Measurements from ENCODE around the gene HDAC11. TPM values are rescaled to one million over a fixed set of nuclear protein-coding genes. Genes with fewer than 3 reads are reported as not detected.

Gene HDAC11
- total and polyA plus RNA-seq, 2 donors (not counting 1 experiment from before 2014, with no cell fraction given), result 5.2 to 23.1 TPM

- Histone ChIP-seq H3K27me3 (ENCODE audit: control insufficient read depth, insufficient read depth, low read length) (no peaks in the 10 kb centered on the region), H3K79me2 (ENCODE audit: control insufficient read depth, insufficient read depth, low read length) (no peaks in the 10 kb centered on the region), H3K36me3 (ENCODE audit: control insufficient read depth, insufficient read depth, low read length) (no peaks in the 10 kb centered on the region), H3K9ac (ENCODE audit: insufficient read depth, low read length) (no peak overlapping the region), H3K4me3 (replicated peaks in 1 of 4; ENCODE audit: control extremely low read depth in 1 of 4, insufficient read depth in 1 of 4, low read depth in 3 of 4, low read length in 4 of 4) (no peak overlapping the region), H4K20me1 (ENCODE audit: control insufficient read depth, extremely low read depth, insufficient read depth, low read length) (no peaks in the 10 kb centered on the region), H3K27ac (ENCODE audit: insufficient read depth, low read length) (no peak overlapping the region), H2AFZ (ENCODE audit: low read length) (no peak overlapping the region), H3K4me1 (ENCODE audit: control insufficient read depth, extremely low read depth, insufficient read depth, low read length) (peaks cover 2% of the 10 kb centered on the region), H3K4me2 (ENCODE audit: extremely low read depth, insufficient read depth, low read length) (no peak overlapping the region), H3K9me3 (ENCODE audit: control insufficient read depth, insufficient read depth, low read depth, low read length) (no peaks in the 10 kb centered on the region)
- DNase-seq (ENCODE audit: low read depth in 2 of 2), result no peak
- TF ChIP-seq CTCF (conservative IDR thresholded peaks at IDR 0.05 in 1 of 2, IDR thresholded peaks at IDR 0.05 in 1 of 2; ENCODE audit: low read depth in 1 of 2, low read length in 2 of 2) (no peak), EZH2 (IDR thresholded peaks at IDR 0.05; ENCODE audit: low read length, missing control alignments) (no peak)
Observed at GRCh38 chr3:13509816-13510192, 29.7 kb downstream of the HDAC11 start.

- Histone ChIP-seq H3K36me3 (ENCODE audit: control insufficient read depth, insufficient read depth, low read length) (no peaks in the 10 kb centered on the region), H2AFZ (ENCODE audit: low read length) (no peak overlapping the region), H3K4me3 (replicated peaks in 1 of 4; ENCODE audit: control extremely low read depth in 1 of 4, insufficient read depth in 1 of 4, low read depth in 3 of 4, low read length in 4 of 4) (no peak overlapping the region), H3K4me1 (ENCODE audit: control insufficient read depth, extremely low read depth, insufficient read depth, low read length) (peaks cover 2% of the 10 kb centered on the region), H3K4me2 (ENCODE audit: extremely low read depth, insufficient read depth, low read length) (no peak overlapping the region), H3K79me2 (ENCODE audit: control insufficient read depth, insufficient read depth, low read length) (no peaks in the 10 kb centered on the region), H3K27ac (ENCODE audit: insufficient read depth, low read length) (no peak overlapping the region), H4K20me1 (ENCODE audit: control insufficient read depth, extremely low read depth, insufficient read depth, low read length) (no peaks in the 10 kb centered on the region), H3K9me3 (ENCODE audit: control insufficient read depth, insufficient read depth, low read depth, low read length) (no peaks in the 10 kb centered on the region), H3K27me3 (ENCODE audit: control insufficient read depth, insufficient read depth, low read length) (no peaks in the 10 kb centered on the region), H3K9ac (ENCODE audit: insufficient read depth, low read length) (no peak overlapping the region)
- TF ChIP-seq EZH2 (IDR thresholded peaks at IDR 0.05; ENCODE audit: low read length, missing control alignments) (no peak), CTCF (conservative IDR thresholded peaks at IDR 0.05 in 1 of 2, IDR thresholded peaks at IDR 0.05 in 1 of 2; ENCODE audit: low read depth in 1 of 2, low read length in 2 of 2) (no peak)
- no peak for DNase-seq (ENCODE audit: low read depth in 2 of 2)
Observed at GRCh38 chr3:13512451-13512850, 32.3 kb downstream of the HDAC11 start.

GRCh38 chr3:13513051-13513912 is 33.2 kb downstream of the HDAC11 start:
- Histone ChIP-seq H3K4me3 (replicated peaks in 1 of 4; ENCODE audit: control extremely low read depth in 1 of 4, insufficient read depth in 1 of 4, low read depth in 3 of 4, low read length in 4 of 4) (no peak overlapping the region), H4K20me1 (ENCODE audit: control insufficient read depth, extremely low read depth, insufficient read depth, low read length) (no peaks in the 10 kb centered on the region), H3K9ac (ENCODE audit: insufficient read depth, low read length) (no peak overlapping the region), H3K4me2 (ENCODE audit: extremely low read depth, insufficient read depth, low read length) (no peak overlapping the region), H3K36me3 (ENCODE audit: control insufficient read depth, insufficient read depth, low read length) (no peaks in the 10 kb centered on the region), H3K27ac (ENCODE audit: insufficient read depth, low read length) (no peak overlapping the region), H3K9me3 (ENCODE audit: control insufficient read depth, insufficient read depth, low read depth, low read length) (no peaks in the 10 kb centered on the region), H3K27me3 (ENCODE audit: control insufficient read depth, insufficient read depth, low read length) (no peaks in the 10 kb centered on the region), H2AFZ (ENCODE audit: low read length) (no peak overlapping the region), H3K4me1 (ENCODE audit: control insufficient read depth, extremely low read depth, insufficient read depth, low read length) (no peaks in the 10 kb centered on the region), H3K79me2 (ENCODE audit: control insufficient read depth, insufficient read depth, low read length) (no peaks in the 10 kb centered on the region)
- TF ChIP-seq CTCF (conservative IDR thresholded peaks at IDR 0.05 in 1 of 2, IDR thresholded peaks at IDR 0.05 in 1 of 2; ENCODE audit: low read depth in 1 of 2, low read length in 2 of 2), result no peak
- no peak for TF ChIP-seq EZH2 (IDR thresholded peaks at IDR 0.05; ENCODE audit: low read length, missing control alignments)
- DNase-seq (ENCODE audit: low read depth in 2 of 2), result peak in 1 of 2 donors; percentile 34

Data from fibroblast of lung (primary cell).